Stomach smooth muscle (tissue), 2 donors: ENCODE measurements around the gene SH3BP4.

ENCODE experiments used
- H3K27ac ChIP-seq: one replicate; pipeline ENCODE4 v1.7.0; 2013; ENCODE audit warnings: mild to moderate bottlenecking, low read length, inconsistent platforms
- H3K27me3 ChIP-seq, 2 donors: one replicate each; pipeline ENCODE4 v1.7.0; 2013; ENCODE audit warnings: low read length in 2 of 2; ENCODE audit not compliant: insufficient read depth in 2 of 2, control insufficient read depth in 1 of 2
- H3K36me3 ChIP-seq, 2 donors: one replicate each; pipeline ENCODE4 v1.7.0; 2013; ENCODE audit warnings: low read length in 2 of 2; ENCODE audit not compliant: control insufficient read depth in 2 of 2, insufficient read depth in 2 of 2
- H3K4me1 ChIP-seq: one replicate; pipeline ENCODE4 v1.7.0; 2013; ENCODE audit warnings: low read length; ENCODE audit not compliant: control insufficient read depth, insufficient read depth
- H3K4me3 ChIP-seq, 2 donors: one replicate each; pipeline ENCODE4 v1.7.0; 2013; ENCODE audit warnings: low read length in 2 of 2
- H3K9ac ChIP-seq, 2 donors: one replicate each; pipeline ENCODE4 v1.7.0; 2013; ENCODE audit warnings: low read length in 2 of 2, mild to moderate bottlenecking in 1 of 2
- H3K9me3 ChIP-seq, 2 donors: one replicate each; pipeline ENCODE4 v1.7.0; 2013; ENCODE audit warnings: low read length in 2 of 2; ENCODE audit not compliant: control insufficient read depth in 2 of 2
- donor health status: healthy.
- donor health status: Pancreatic carcinoma.

SH3BP4 gene

GRCh38 chr2:234917211-234917975 lies 34.4 kb upstream of the SH3BP4 start:
- Histone ChIP-seq H3K9ac (no peak overlapping the region), H3K9me3 (no peaks in the 10 kb centered on the region), H3K4me3 (no peak overlapping the region), H3K27ac (no peak overlapping the region), H3K36me3 (no peaks in the 10 kb centered on the region), H3K4me1 (no peaks in the 10 kb centered on the region), H3K27me3 (no peaks in the 10 kb centered on the region)

- Histone ChIP-seq H3K36me3 (no peaks in the 10 kb centered on the region), H3K4me3 (no peak overlapping the region), H3K27ac (no peak overlapping the region), H3K4me1 (no peaks in the 10 kb centered on the region), H3K27me3 (no peaks in the 10 kb centered on the region), H3K9ac (no peak overlapping the region), H3K9me3 (no peaks in the 10 kb centered on the region)
Observed at GRCh38 chr2:234919711-234920110, 32.1 kb upstream of the SH3BP4 start.

GRCh38 chr2:234920836-234921235 lies 31.0 kb upstream of the SH3BP4 start:
- H3K4me3 ChIP-seq: no peak overlapping the region
- H3K36me3 ChIP-seq: no peaks in the 10 kb centered on the region
- H3K4me1 ChIP-seq: no peaks in the 10 kb centered on the region
- no peaks in the 10 kb centered on the region for H3K9me3 ChIP-seq
- H3K9ac ChIP-seq: no peak overlapping the region
- no peaks in the 10 kb centered on the region for H3K27me3 ChIP-seq
- H3K27ac ChIP-seq: no peak overlapping the region

- H3K4me3 ChIP-seq: no peak overlapping the region
- no peak overlapping the region for H3K27ac ChIP-seq
- H3K9me3 ChIP-seq: no peaks in the 10 kb centered on the region
- no peaks in the 10 kb centered on the region for H3K4me1 ChIP-seq
- H3K27me3 ChIP-seq: no peaks in the 10 kb centered on the region
- H3K9ac ChIP-seq: no peak overlapping the region
- no peaks in the 10 kb centered on the region for H3K36me3 ChIP-seq
Observed at GRCh38 chr2:234929002-234929401, 22.8 kb upstream of the SH3BP4 start.

GRCh38 chr2:234930397-234930796 lies 21.4 kb upstream of the SH3BP4 start:
- H3K27ac ChIP-seq: no peak overlapping the region
- H3K9ac ChIP-seq: no peak overlapping the region
- no peaks in the 10 kb centered on the region for H3K36me3 ChIP-seq
- no peaks in the 10 kb centered on the region for H3K4me1 ChIP-seq
- no peaks in the 10 kb centered on the region for H3K9me3 ChIP-seq
- H3K27me3 ChIP-seq: no peaks in the 10 kb centered on the region
- no peak overlapping the region for H3K4me3 ChIP-seq

GRCh38 chr2:234931371-234931770 lies 20.4 kb upstream of the SH3BP4 start:
- H3K27me3 ChIP-seq: no peaks in the 10 kb centered on the region
- no peaks in the 10 kb centered on the region for H3K9me3 ChIP-seq
- no peaks in the 10 kb centered on the region for H3K4me1 ChIP-seq
- no peak overlapping the region for H3K4me3 ChIP-seq
- no peak overlapping the region for H3K9ac ChIP-seq
- H3K36me3 ChIP-seq: no peaks in the 10 kb centered on the region
- H3K27ac ChIP-seq: no peak overlapping the region

- H3K9me3 ChIP-seq: no peaks in the 10 kb centered on the region
- H3K4me3 ChIP-seq: no peak overlapping the region
- no peaks in the 10 kb centered on the region for H3K36me3 ChIP-seq
- no peaks in the 10 kb centered on the region for H3K27me3 ChIP-seq
- H3K27ac ChIP-seq: no peak overlapping the region
- no peaks in the 10 kb centered on the region for H3K4me1 ChIP-seq
- H3K9ac ChIP-seq: no peak overlapping the region
Observed at GRCh38 chr2:234932591-234933168, 19.1 kb upstream of the SH3BP4 start.

- Histone ChIP-seq H3K36me3 (no peaks in the 10 kb centered on the region), H3K27ac (no peak overlapping the region), H3K27me3 (no peaks in the 10 kb centered on the region), H3K9ac (no peak overlapping the region), H3K9me3 (no peaks in the 10 kb centered on the region), H3K4me1 (no peaks in the 10 kb centered on the region), H3K4me3 (no peak overlapping the region)
Observed at GRCh38 chr2:234935311-234935710, 16.5 kb upstream of the SH3BP4 start.

GRCh38 chr2:234939576-234939975 lies 12.2 kb upstream of the SH3BP4 start:
- H3K4me1 ChIP-seq: no peaks in the 10 kb centered on the region
- no peak overlapping the region for H3K27ac ChIP-seq

GRCh38 chr2:234939996-234940395 lies 11.8 kb upstream of the SH3BP4 start:
- Histone ChIP-seq H3K36me3 (no peaks in the 10 kb centered on the region), H3K9ac (no peak overlapping the region), H3K9me3 (peaks cover 2 to 4% of the 10 kb centered on the region in 2 donors), H3K27me3 (no peaks in the 10 kb centered on the region), H3K4me1 (no peaks in the 10 kb centered on the region), H3K27ac (no peak overlapping the region), H3K4me3 (no peak overlapping the region)

More at GRCh38 chr2:234939576-234939975, 12.2 kb upstream of the SH3BP4 start:
- no peak overlapping the region for H3K4me3 ChIP-seq
- peaks cover 2 to 4% of the 10 kb centered on the region in 2 donors for H3K9me3 ChIP-seq
- no peaks in the 10 kb centered on the region for H3K36me3 ChIP-seq
- no peaks in the 10 kb centered on the region for H3K27me3 ChIP-seq
- H3K9ac ChIP-seq: no peak overlapping the region

- H3K9me3 ChIP-seq: peaks cover 2 to 4% of the 10 kb centered on the region in 2 donors
- H3K9ac ChIP-seq: no peak overlapping the region
- H3K27me3 ChIP-seq: no peaks in the 10 kb centered on the region
- H3K36me3 ChIP-seq: no peaks in the 10 kb centered on the region
- no peak overlapping the region for H3K27ac ChIP-seq
- H3K4me3 ChIP-seq: no peak overlapping the region
- H3K4me1 ChIP-seq: no peaks in the 10 kb centered on the region
Observed at GRCh38 chr2:234940527-234940926, 11.3 kb upstream of the SH3BP4 start.
